ENCODE data around the gene OCA2. TPM values are rescaled to one million over a fixed set of nuclear protein-coding genes. Genes with fewer than 3 reads are reported as not detected.

OCA2 gene
- total and polyA plus RNA-seq, 4 donors, result 1.6 to 4.0 (median 2.5) TPM

DNA sequence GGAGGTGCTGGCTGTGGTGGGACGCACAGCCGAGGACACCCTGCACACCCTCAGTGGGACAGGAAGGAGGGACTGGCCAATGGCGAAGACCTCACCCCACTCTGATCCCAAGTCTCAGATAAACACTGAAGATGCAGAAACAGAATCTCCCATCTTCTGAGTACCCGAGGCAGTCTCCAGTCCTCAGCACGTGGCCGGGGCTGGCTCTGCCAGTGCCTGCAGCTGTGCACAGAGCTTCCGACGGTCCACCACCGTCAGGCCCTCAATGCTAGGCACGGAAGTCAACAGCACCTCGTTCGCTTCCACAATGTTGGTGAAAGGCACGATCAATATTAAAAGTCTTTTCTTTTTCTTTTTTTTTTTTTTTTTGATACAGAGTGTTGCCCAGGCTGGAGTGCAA, 16.8 kb upstream of the OCA2 start:
- no peak for ATAC-seq (ENCODE audit: low FRiP score)
- Histone ChIP-seq H3K36me3 (ENCODE audit: control insufficient read depth in 1 of 2, insufficient read depth in 2 of 2, low read length in 1 of 2) (peaks cover 0 to 11% of the 10 kb centered on the region in 2 donors), H3K4me1 (ENCODE audit: control insufficient read depth in 1 of 2, insufficient read depth in 2 of 2, low read length in 2 of 2) (no peaks in the 10 kb centered on the region), H3K9me3 (ENCODE audit: control insufficient read depth, low read length) (no peaks in the 10 kb centered on the region), H3K4me3 (ENCODE audit: low read length in 2 of 2) (no peak overlapping the region), H3K27me3 (ENCODE audit: control insufficient read depth in 1 of 2, insufficient read depth in 2 of 2, low read length in 1 of 2) (no peaks in the 10 kb centered on the region), H3K27ac (ENCODE audit: low read depth in 1 of 2, low read length in 2 of 2) (no peak overlapping the region)
- WGBS, 2 donors, result 84 to 85% methylated on average over 13 of the region's 13 CpGs
- intact Hi-C loops (cut with DNase I), result no loop called here
- no peak for DNase-seq

DNA sequence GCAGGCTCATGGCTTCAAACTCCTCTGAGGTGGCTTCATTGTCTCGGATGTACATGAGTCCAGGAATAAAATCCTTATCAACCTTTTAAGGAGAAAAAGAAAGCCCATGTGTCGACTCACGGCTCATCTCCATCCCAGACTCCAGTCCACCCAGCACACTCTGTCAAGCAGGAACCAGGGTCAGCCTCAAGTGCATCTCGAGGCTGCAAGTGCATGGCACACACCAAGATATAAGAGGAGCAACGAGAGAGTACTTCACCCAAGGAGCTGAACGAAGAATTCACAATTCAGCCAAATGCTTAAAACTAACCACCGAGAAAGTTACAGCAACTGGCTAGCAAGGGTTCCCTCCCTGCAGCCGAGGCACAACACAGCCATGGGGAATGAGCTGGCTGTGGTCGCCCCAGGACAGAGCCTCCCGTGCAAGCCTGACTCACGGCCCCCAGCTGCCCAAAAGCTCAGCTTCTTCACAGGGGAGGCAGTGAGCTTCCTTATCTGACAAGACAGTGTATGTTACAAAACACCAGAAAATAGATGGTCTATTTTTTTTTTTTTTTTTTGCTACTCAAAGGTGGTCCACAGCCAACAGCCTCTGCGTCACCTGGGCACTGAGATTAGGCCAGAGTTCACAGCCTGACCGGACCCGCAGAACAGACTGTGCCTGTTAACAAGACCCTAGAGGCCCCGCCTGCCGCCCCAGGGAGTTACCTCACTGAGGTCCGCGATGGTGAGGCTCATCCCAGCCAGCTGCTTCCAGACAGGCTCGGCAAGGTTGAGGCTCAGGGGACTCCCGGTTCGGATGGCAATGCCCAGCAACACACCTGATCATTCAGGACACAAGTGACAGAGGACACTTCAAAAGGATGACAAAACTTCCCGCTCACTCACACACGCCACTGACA, 15.9 kb upstream of the OCA2 start:
- WGBS, 2 donors, result 90 to 92% methylated on average over 23 of the region's 23 CpGs
- no peaks in the 10 kb centered on the region for H3K4me1 ChIP-seq (ENCODE audit: control insufficient read depth in 1 of 2, insufficient read depth in 2 of 2, low read length in 2 of 2)
- H3K4me3 ChIP-seq (ENCODE audit: low read length in 2 of 2), result no peak overlapping the region
- H3K9me3 ChIP-seq (ENCODE audit: control insufficient read depth, low read length), result no peaks in the 10 kb centered on the region
- intact Hi-C loops (cut with DNase I), result no loop called here
- DNase-seq (no peak), ATAC-seq (ENCODE audit: low FRiP score) (no peak)
- no peak overlapping the region for H3K27ac ChIP-seq (ENCODE audit: low read depth in 1 of 2, low read length in 2 of 2)
- H3K27me3 ChIP-seq (ENCODE audit: control insufficient read depth in 1 of 2, insufficient read depth in 2 of 2, low read length in 1 of 2), result no peaks in the 10 kb centered on the region
- peaks cover 0 to 11% of the 10 kb centered on the region in 2 donors for H3K36me3 ChIP-seq (ENCODE audit: control insufficient read depth in 1 of 2, insufficient read depth in 2 of 2, low read length in 1 of 2)

DNA sequence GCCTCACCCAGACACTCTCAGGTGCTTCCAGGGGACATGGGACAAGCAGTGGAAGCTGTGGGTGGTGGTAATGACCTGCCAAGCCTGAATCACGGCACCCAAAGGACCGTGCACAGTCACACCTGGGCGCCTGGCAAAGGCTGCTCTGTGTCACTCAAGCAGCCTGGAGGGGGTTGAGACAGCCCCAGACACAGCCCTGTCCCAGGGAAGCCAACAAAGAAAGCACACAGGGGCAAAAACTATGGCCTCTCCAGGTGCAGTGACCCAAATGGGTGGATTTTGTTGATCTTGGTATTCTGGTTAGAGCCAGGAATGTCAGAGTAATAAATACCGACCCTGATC, 15.0 kb upstream of the OCA2 start:
- DNase-seq, result no peak
- Histone ChIP-seq H3K36me3 (ENCODE audit: control insufficient read depth in 1 of 2, insufficient read depth in 2 of 2, low read length in 1 of 2) (peaks cover 0 to 11% of the 10 kb centered on the region in 2 donors), H3K4me1 (ENCODE audit: control insufficient read depth in 1 of 2, insufficient read depth in 2 of 2, low read length in 2 of 2) (no peaks in the 10 kb centered on the region), H3K27me3 (ENCODE audit: control insufficient read depth in 1 of 2, insufficient read depth in 2 of 2, low read length in 1 of 2) (no peaks in the 10 kb centered on the region), H3K27ac (ENCODE audit: low read depth in 1 of 2, low read length in 2 of 2) (no peak overlapping the region), H3K9me3 (ENCODE audit: control insufficient read depth, low read length) (no peaks in the 10 kb centered on the region), H3K4me3 (ENCODE audit: low read length in 2 of 2) (no peak overlapping the region)
- 91% methylated on average over 4 of the region's 4 CpGs for WGBS, 2 donors
- intact Hi-C loops (cut with DNase I), result no loop called here
- ATAC-seq (ENCODE audit: low FRiP score), result no peak

DNA sequence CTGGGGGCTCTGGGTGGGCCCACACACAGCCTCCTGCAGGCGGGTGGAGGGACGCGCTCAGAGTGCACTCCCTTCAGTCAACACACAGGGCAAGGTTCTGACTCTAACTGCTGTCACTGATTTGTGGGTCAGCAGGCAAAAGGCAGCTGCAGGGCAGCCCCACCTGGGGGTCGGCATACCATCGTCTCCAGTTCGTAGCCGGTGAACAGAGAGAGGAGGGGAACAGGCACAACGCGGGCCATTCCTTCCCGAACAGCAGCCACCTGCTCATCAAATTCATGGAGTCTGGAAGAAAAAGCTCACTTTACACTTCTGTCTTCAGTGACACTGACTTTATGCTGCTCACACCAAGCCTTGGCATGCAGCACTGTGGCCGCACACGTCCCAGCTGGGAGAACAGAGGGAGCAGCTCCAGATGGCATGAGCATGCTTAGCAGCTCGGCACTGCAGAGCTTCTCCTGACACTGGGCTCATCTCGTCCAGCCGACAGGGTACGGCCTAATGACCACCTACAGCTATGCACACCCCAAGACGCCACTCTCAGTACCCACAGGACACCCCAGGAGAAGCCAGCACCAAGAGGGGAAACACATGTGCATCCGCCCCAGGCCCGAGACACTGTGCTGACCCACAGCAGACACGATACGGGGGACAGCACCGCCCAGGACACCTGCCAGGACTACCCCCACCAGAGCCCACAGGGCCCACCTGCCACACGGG, 14.4 kb upstream of the OCA2 start:
- Histone ChIP-seq H3K9me3 (ENCODE audit: control insufficient read depth, low read length) (no peaks in the 10 kb centered on the region), H3K4me3 (ENCODE audit: low read length in 2 of 2) (no peak overlapping the region), H3K27me3 (ENCODE audit: control insufficient read depth in 1 of 2, insufficient read depth in 2 of 2, low read length in 1 of 2) (no peaks in the 10 kb centered on the region), H3K27ac (ENCODE audit: low read depth in 1 of 2, low read length in 2 of 2) (no peak overlapping the region), H3K36me3 (ENCODE audit: control insufficient read depth in 1 of 2, insufficient read depth in 2 of 2, low read length in 1 of 2) (peaks cover 0 to 11% of the 10 kb centered on the region in 2 donors), H3K4me1 (ENCODE audit: control insufficient read depth in 1 of 2, insufficient read depth in 2 of 2, low read length in 2 of 2) (no peaks in the 10 kb centered on the region)
- 94 to 95% methylated on average over 23 of the region's 23 CpGs for WGBS, 2 donors
- no peak for ATAC-seq (ENCODE audit: low FRiP score)
- intact Hi-C loops (cut with DNase I), result no loop called here
- no peak for DNase-seq

- Histone ChIP-seq H3K9me3 (ENCODE audit: control insufficient read depth, low read length) (no peaks in the 10 kb centered on the region), H3K27me3 (ENCODE audit: control insufficient read depth in 1 of 2, insufficient read depth in 2 of 2, low read length in 1 of 2) (no peaks in the 10 kb centered on the region), H3K4me1 (ENCODE audit: control insufficient read depth in 1 of 2, insufficient read depth in 2 of 2, low read length in 2 of 2) (no peaks in the 10 kb centered on the region), H3K36me3 (ENCODE audit: control insufficient read depth in 1 of 2, insufficient read depth in 2 of 2, low read length in 1 of 2) (peaks cover 0 to 11% of the 10 kb centered on the region in 2 donors), H3K27ac (ENCODE audit: low read depth in 1 of 2, low read length in 2 of 2) (no peak overlapping the region), H3K4me3 (ENCODE audit: low read length in 2 of 2) (no peak overlapping the region)
- intact Hi-C loops (cut with DNase I), result no loop called here
- ATAC-seq (ENCODE audit: low FRiP score) (no peak), DNase-seq (no peak)
- 95 to 97% methylated on average over 26 of the region's 26 CpGs for WGBS, 2 donors
Measured at GRCh38 chr15:28112962-28113361, 13.8 kb upstream of the OCA2 start.

- intact Hi-C loops (cut with DNase I), result no loop called here
- Histone ChIP-seq H3K9me3 (ENCODE audit: control insufficient read depth, low read length) (no peaks in the 10 kb centered on the region), H3K27me3 (ENCODE audit: control insufficient read depth in 1 of 2, insufficient read depth in 2 of 2, low read length in 1 of 2) (no peaks in the 10 kb centered on the region), H3K36me3 (ENCODE audit: control insufficient read depth in 1 of 2, insufficient read depth in 2 of 2, low read length in 1 of 2) (peaks cover 0 to 11% of the 10 kb centered on the region in 2 donors), H3K27ac (ENCODE audit: low read depth in 1 of 2, low read length in 2 of 2) (no peak overlapping the region), H3K4me1 (ENCODE audit: control insufficient read depth in 1 of 2, insufficient read depth in 2 of 2, low read length in 2 of 2) (no peaks in the 10 kb centered on the region), H3K4me3 (ENCODE audit: low read length in 2 of 2) (no peak overlapping the region)
- WGBS, 2 donors, result 96 to 97% methylated on average over 20 of the region's 20 CpGs
- ATAC-seq (ENCODE audit: low FRiP score) (no peak), DNase-seq (no peak)
Measured at GRCh38 chr15:28112101-28112760, 13.1 kb upstream of the OCA2 start.

DNA sequence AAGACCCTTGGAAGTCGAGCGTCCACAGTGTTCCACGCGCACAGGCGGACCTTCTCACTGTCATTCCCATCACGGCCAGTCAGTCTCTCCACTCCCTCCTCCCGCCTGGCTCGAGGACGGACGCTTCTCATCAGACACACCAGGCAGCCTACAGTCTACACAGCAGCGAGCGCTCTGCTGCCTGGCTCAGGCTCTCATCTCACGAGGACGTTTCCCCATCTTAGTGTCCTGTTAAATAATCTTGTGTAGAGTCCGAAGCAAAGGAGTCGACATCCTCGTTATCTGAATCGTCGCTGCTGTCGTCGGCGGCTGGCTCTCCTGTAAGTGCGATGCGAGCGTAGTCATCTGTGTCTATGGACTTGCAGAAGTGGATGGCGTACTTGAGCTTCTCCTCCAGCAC, 12.4 kb upstream of the OCA2 start:
- H3K27me3 ChIP-seq (ENCODE audit: control insufficient read depth in 1 of 2, insufficient read depth in 2 of 2, low read length in 1 of 2), result no peaks in the 10 kb centered on the region
- DNase-seq (no peak), ATAC-seq (ENCODE audit: low FRiP score) (no peak)
- peak overlapping the region in 1 of 2 donors; percentile 14 for H3K27ac ChIP-seq (ENCODE audit: low read depth in 1 of 2, low read length in 2 of 2)
- 96% methylated on average over 26 of the region's 26 CpGs for WGBS, 2 donors
- no peak overlapping the region for H3K4me3 ChIP-seq (ENCODE audit: low read length in 2 of 2)
- H3K36me3 ChIP-seq (ENCODE audit: control insufficient read depth in 1 of 2, insufficient read depth in 2 of 2, low read length in 1 of 2), result peaks cover 0 to 8% of the 10 kb centered on the region in 2 donors
- intact Hi-C loops (cut with DNase I), result loop anchor here in 1 of 2 donors (2.0 kb wide), 1 partner anchor 15 kb away; no protein-coding TSS in a partner anchor
- H3K4me1 ChIP-seq (ENCODE audit: control insufficient read depth in 1 of 2, insufficient read depth in 2 of 2, low read length in 2 of 2), result no peaks in the 10 kb centered on the region
- H3K9me3 ChIP-seq (ENCODE audit: control insufficient read depth, low read length), result no peaks in the 10 kb centered on the region

DNA sequence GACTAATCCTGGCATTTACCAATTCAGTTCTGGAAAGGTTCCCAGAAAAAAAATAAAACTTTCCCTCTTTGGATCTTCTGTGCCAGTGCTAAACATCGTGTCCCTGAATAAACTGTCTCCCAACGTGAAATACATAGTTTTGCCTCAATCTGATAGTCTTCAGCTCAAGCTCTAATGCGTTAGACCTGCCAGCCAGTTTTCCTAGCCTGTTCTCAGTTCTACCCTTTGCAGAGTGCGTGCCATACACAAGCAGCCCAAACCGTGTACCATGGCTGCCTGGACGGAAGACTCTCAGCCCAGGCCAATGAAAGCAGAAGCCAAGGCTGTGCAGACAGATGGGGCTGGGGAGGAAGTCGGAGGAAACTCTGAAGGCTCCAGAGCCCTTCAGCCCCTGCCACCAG, 11.4 kb upstream of the OCA2 start:
- H3K4me1 ChIP-seq (ENCODE audit: control insufficient read depth in 1 of 2, insufficient read depth in 2 of 2, low read length in 2 of 2), result no peaks in the 10 kb centered on the region
- H3K4me3 ChIP-seq (ENCODE audit: low read length in 2 of 2), result no peak overlapping the region
- no peaks in the 10 kb centered on the region for H3K9me3 ChIP-seq (ENCODE audit: control insufficient read depth, low read length)
- H3K36me3 ChIP-seq (ENCODE audit: control insufficient read depth in 1 of 2, insufficient read depth in 2 of 2, low read length in 1 of 2), result peaks cover 0 to 7% of the 10 kb centered on the region in 2 donors
- peak; percentile 61 for ATAC-seq (ENCODE audit: low FRiP score)
- 4 to 6% methylated on average over 7 of the region's 7 CpGs for WGBS, 2 donors
- peak overlapping the region in 1 of 2 donors; percentile 60 for H3K27ac ChIP-seq (ENCODE audit: low read depth in 1 of 2, low read length in 2 of 2)
- no peaks in the 10 kb centered on the region for H3K27me3 ChIP-seq (ENCODE audit: control insufficient read depth in 1 of 2, insufficient read depth in 2 of 2, low read length in 1 of 2)
- no peak for DNase-seq
- intact Hi-C loops (cut with DNase I), result loop anchor here in 1 of 2 donors (2.0 kb wide), 1 partner anchor 14 kb away; no protein-coding TSS in a partner anchor
